ENCODE data around the gene BRD2.
"Not testable (repeated sequence)": the region's sequence is repeated elsewhere in the genome, so short reads cannot be mapped to it uniquely, and the experiment has no call there.

The BRD2 gene

GRCh38 chr6:32968093-32968866 is at the start of gene BRD2:
TSS of gene BRD2 (plus strand) at chr6:32968594. CDS start at chr6:32972899, 4,305 bp downstream.
- peak; percentile 95 for DNase-seq

GRCh38 chr6:32920715-32921114 is 47.7 kb upstream of the BRD2 start:
- no peak for DNase-seq

- no peak for DNase-seq
Observed at GRCh38 chr6:32922083-32922482, 46.3 kb upstream of the BRD2 start.

- no peak for DNase-seq
Observed at GRCh38 chr6:32931211-32931610, 37.2 kb upstream of the BRD2 start.

- DNase-seq, result no peak
Observed at GRCh38 chr6:32932132-32932868, 36.1 kb upstream of the BRD2 start.

GRCh38 chr6:32933661-32934085 is 34.7 kb upstream of the BRD2 start:
- peak; percentile 7 for DNase-seq

- no peak for DNase-seq
Observed at GRCh38 chr6:32935551-32936238, 32.7 kb upstream of the BRD2 start.

GRCh38 chr6:32936239-32937152 is 31.9 kb upstream of the BRD2 start:
- DNase-seq, result no peak

- no peak for DNase-seq
Observed at GRCh38 chr6:32937230-32937633, 31.2 kb upstream of the BRD2 start.

- no peak for DNase-seq
Observed at GRCh38 chr6:32938494-32938893, 29.9 kb upstream of the BRD2 start.

GRCh38 chr6:32940656-32941213 is 27.7 kb upstream of the BRD2 start, which contains the start of gene HLA-DMB:
TSS of gene HLA-DMB (minus strand) at chr6:32941028. CDS start at chr6:32940807, 221 bp downstream.
- peak; percentile 8 for DNase-seq

- peak; percentile 61 for DNase-seq
Observed at GRCh38 chr6:32941214-32941768, 27.1 kb upstream of the BRD2 start.

- not testable (repeated sequence) for DNase-seq
Observed at GRCh38 chr6:32942555-32943123, 25.8 kb upstream of the BRD2 start.

GRCh38 chr6:32943864-32944649 is 24.3 kb upstream of the BRD2 start:
- no peak for DNase-seq

- no peak for DNase-seq
Observed at GRCh38 chr6:32945108-32945760, 23.2 kb upstream of the BRD2 start.

GRCh38 chr6:32945953-32946352 is 22.4 kb upstream of the BRD2 start:
- no peak for DNase-seq

GRCh38 chr6:32946893-32947292 is 21.5 kb upstream of the BRD2 start:
- no peak for DNase-seq

GRCh38 chr6:32947552-32948465 is 20.6 kb upstream of the BRD2 start:
- peak; percentile 27 for DNase-seq

- no peak for DNase-seq
Observed at GRCh38 chr6:32949113-32949512, 19.3 kb upstream of the BRD2 start.
